ENCODE results near the gene SYMPK.
A peak's percentile ranks its signal among the peaks of the same experiment; 100 is the strongest.

Gene SYMPK

DNA sequence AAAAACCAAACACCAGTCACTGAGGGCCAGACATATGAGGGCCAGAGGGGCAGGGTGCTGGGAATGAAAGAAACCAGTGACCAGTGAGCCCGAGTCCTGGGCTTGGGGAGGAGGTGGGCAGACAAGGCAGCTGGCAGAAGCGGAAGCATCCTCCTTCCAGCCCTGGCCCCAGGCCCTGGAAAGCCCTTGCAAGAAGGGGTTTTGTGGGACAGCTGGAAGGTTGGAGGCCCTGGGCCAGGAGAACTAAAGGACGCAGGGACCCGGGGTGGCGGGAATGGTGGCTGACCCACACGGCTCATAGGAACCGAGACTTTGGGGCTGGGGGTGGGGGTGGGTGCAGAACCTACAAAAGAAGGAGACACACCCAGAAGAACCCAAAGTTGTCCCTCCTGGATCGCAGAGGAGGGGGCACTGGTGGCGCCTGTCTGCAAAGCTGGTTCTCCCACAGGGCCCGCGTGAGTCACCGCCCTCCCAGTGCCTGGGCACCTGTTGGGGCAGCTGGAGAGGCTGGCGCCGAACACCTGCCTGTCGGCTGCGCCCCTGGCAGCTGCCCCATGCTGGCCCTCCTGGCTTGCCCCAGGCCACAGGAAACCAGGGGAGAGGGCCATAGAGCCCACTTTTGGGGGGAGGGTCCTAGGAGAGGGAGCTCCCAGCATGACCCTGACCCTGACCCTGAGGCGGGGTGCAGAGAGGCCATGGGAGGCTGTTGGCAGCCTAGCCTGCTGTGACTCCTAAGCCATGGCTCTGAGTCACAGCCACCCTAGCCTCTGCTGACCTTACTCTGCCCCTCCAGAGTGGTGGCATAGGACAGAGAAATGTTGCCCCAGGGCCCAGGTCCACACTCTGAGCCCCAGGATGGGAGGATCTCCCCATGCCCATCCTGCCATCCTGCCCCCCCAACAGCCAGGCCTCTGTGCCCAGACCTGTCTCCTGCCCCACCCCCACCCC lies 81.5 kb downstream of the SYMPK start:
- no peak for DNase-seq (ENCODE audit: low read depth, low spot score)

DNA sequence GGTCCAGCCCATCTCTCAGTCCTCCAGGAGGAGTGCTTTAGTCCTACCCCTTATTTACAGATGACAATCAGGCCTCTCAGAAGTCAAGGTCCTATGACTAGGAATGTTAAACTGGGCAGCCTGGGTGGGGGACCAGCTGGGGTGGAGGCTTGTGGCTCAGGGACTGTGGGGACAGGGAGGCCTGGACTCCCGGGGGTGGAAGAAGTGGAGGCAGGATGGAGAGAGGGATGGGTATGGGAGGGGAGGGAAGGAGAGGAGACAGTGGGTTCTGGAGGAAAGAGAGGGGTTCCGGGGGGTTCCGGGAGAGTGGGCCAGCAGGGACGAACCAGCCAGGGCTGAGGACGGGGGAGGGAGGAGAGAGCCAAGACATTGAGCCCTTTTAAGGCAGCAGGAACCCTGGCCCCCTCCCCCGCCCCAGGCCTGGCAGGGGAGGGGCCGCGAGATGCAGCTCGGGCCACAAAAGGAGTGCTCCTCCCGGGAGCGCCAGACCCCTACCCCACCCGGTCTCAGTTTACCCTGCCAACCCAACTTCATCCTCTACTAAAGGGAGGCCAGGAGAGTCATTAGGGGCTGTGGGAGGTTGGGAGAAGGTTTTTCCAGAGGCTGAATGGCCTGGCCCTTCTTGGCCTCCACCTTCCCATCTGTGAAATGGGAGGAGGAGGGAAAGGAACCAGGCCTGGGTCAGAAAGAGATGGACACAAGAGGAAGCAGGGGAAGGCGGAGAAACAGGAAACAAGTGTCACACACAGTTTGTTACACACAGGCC lies 82.3 kb downstream of the SYMPK start:
- no peak for DNase-seq (ENCODE audit: low read depth, low spot score)

DNA sequence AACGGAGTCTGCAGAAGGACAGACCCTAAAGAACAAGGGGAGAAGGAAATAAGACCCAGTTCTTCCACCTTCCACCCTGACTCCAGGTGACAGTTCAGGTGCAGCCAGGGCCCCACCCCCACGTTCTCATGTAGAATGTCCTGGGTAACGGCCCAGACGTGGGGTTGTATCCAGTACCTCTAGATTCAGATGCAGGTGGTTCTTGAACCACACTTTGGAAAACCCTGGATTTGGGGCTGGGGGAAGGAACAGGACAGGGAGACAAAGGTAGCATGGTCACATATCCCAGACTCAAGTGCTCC lies 82.8 kb downstream of the SYMPK start:
- no peak for DNase-seq (ENCODE audit: low read depth, low spot score)

DNA sequence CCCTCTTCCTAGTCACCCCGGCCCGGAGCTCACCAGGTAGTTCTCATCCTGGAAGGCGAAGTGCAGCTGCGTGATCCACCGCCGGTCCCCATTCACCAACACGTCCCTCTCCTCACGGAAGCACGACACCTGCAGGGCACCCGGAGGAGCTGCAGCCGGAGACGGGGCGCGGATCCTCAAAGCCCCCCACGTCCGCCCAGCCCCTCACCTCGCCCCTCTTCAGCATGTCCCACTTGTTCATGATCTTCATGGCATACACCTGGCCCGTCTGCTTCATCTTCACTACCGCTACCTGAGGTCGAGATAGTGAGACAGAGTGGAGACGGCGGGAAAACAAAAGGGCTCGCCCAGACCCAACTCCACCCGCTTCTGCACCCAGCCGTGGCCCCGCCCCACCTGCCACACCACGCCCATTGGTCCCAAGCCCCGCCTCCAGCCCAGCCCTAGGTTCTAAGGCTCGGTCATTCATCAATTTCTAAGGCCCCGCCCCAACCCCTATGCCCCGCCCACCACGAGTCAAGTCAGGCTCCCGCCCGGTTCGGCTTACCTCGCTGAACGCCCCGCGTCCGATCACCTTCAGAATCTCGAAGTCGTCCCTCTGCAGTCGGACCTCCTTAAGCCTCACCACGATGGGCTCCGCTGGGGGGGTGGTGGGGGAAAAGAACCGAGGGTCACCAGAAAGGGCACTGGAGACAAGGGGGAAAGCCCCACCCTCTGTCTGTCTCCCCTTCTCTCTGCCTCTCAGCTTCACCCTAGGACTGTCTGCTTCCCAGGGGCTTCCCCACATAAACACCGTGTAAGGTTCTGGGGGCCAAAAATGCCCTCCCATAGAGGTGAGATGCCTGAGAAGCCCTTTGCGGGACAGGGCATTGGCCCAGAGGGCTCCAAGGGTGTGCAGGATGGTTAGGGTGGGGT lies 83.5 kb downstream of the SYMPK start:
- no peak for DNase-seq (ENCODE audit: low read depth, low spot score)

DNA sequence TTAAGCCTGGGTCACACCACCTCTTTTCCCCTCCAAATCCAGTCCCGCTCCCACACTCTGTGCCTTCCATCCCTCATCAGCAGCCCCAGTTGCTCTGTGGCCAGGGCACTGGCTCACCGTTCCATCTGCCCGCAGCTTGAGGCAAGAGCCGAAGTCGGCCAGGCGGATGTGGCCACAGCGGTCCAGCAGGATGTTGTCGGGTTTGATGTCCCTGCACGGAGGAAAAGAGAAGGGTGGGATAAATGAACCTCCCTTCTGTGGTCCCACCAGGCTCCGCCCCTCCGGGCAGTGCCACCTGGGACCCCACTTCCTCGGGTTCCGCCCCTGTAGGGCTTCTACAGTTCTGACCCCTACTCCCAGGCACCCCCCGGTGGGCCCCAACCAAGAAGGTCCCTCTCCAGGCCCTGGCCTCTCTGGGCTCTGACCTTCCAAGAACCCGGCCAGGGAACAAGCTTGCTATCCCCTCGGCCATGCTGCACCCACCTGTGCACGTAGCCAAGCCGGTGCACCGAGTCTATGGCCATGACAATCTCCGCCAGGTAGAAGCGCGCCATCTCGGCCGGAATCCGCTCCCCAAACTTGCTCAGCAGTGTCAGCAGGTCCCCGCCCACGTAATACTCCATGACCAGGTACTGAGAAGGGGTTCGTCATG lies 84.8 kb downstream of the SYMPK start:
- no peak for DNase-seq (ENCODE audit: low read depth, low spot score)

DNA sequence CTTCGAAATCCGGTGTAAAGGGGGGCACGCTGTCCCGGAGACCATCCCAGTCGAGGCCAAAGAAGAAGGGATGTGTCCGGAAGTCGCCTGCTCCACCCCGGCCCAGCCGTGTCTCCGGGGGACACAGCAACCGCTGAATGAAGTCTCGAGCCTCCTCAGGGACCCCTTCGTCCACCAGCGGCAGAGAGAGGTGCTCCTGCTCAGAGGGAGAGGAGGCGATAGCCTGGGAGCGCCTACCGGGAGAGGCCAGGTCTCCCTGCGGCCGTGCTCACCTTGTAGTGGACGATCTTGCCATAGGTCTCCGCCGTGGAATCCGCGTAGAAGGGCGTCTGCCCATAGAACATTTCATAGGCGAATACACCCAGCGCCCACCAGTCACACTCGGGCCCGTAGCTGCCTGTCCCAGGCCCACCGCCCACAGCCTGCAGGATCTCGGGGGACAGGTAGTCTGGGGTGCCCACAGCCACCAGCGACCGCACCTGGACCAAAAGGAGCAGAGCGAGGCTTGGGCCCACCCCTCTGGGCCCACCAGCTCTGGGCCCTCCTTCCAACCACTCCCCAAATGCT lies 85.5 kb downstream of the SYMPK start:
- DNase-seq (ENCODE audit: low read depth, low spot score) = no peak

DNA sequence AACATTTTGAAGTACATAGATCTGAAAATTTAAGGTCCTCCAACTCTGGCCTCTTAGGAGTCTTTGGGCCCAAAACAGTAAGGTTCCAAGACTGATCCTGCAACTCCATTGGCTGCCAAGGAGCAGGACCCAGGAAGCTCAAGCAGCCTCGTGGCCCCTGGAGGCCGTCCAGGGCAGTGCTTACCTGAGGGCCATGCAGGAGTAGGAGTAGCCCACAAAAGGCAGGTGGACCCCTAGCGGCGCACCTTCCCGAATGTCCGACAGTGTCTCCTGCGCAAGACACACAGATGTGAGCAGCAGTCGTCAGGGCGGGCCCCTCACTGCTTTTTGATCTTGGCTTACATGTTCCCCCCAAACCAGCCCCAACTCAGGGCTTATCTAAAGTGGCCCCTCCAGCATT lies 88.2 kb downstream of the SYMPK start:
- no peak for DNase-seq (ENCODE audit: low read depth, low spot score)

DNA sequence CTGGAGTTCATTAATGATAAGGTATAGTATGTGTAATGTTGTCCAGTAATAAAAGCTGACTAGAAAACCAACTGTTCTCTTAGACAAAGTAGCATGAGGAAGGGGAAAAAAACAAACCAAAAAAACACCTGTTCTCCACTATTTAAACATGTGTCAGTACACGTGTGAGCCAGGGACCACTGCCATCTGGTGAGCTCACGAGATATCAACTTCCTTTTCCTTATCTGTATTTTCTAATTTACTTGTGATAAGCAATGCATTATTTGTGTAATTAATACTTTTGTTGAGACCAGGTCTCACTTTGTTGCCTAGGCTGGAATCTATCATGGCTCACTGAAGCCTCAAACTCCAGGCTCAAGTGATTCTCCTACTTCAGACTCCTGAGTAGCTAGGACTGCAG lies 89.6 kb downstream of the SYMPK start:
- no peak for DNase-seq (ENCODE audit: low read depth, low spot score)

DNA sequence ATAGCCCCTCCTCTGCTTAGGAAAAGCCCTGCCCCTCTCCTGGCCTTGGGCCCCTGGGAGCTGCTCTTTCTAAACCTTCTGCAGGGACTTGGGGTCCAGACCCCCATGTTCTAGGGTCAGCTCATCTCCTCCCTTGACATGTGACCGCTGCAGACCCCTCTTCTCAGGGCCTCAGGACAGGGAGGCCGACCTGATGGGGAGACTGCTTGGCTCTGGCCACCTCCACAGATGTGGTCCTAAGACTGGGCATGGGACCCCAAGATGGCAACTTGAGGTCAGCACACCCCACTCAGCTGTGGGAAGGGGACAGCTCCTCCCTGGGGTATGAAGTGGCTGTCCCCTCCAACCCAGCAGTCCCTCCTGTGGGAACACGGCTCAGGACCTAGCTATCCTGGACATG lies 90.0 kb downstream of the SYMPK start:
- DNase-seq (ENCODE audit: low read depth, low spot score) = no peak

DNA sequence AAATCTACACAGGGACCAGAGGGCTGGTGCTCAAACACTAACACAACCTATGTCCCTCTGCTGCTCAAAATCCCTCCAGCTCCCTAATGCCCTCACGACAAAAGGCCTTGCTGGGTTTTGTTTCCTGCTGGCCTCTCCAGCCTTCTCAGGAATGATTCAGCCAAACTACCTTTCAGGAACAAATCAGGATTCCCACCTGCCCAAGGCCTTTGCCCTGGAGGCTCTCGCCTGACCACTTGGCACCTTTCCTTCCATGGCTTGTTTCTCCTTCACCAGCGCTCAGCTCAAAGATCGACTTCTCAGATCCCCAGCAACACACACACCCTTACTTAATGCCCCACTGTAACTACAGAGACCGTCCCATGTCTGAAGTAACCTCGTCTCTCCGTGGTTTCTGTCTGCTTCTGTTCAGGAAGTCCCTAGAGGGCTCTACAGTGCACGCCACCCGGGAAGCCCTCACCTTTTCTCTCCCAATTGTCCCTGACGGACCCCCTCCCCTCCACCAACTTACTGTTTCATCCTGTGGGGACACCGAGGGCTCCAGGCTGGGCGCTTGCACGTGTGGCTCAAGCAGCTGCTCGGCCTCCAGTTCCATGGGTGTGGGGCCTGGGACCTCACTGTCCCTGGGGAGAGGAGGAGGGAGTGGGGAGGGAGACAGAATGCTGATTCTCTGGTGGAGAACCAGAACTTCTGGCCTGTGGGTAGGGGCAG lies 90.7 kb downstream of the SYMPK start:
- no peak for DNase-seq (ENCODE audit: low read depth, low spot score)

DNA sequence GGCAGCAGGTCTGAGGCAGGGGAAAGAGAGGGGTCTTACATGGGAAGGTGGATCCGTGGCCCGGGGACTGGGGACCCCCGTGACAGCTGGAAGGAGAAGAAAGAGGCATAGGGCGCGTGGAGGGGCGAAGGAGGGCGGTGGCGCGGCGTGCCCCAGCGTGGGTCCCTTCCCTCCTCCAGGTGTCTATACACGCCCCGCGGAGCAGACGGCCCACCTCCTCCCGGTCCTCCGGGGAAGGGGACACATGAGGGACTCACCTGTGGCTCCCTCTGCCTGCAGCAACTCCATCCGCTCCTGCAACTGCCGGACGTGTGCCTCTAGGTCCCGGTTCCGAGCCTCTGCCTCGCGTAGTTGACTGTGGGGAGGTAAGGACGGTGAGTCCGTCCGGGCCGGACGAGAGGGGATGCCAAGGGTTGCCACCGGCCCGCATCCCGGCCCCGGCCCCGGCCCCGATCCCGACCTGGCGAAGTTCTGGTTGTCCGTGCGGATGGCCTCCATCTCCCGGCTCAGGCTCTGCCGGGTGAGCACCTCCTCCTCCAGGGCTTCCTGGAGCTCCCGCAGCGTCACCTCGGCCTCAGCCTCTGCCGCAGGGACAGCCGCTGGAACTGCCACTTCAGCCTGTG lies 91.5 kb downstream of the SYMPK start:
- DNase-seq (ENCODE audit: low read depth, low spot score) = no peak

DNA sequence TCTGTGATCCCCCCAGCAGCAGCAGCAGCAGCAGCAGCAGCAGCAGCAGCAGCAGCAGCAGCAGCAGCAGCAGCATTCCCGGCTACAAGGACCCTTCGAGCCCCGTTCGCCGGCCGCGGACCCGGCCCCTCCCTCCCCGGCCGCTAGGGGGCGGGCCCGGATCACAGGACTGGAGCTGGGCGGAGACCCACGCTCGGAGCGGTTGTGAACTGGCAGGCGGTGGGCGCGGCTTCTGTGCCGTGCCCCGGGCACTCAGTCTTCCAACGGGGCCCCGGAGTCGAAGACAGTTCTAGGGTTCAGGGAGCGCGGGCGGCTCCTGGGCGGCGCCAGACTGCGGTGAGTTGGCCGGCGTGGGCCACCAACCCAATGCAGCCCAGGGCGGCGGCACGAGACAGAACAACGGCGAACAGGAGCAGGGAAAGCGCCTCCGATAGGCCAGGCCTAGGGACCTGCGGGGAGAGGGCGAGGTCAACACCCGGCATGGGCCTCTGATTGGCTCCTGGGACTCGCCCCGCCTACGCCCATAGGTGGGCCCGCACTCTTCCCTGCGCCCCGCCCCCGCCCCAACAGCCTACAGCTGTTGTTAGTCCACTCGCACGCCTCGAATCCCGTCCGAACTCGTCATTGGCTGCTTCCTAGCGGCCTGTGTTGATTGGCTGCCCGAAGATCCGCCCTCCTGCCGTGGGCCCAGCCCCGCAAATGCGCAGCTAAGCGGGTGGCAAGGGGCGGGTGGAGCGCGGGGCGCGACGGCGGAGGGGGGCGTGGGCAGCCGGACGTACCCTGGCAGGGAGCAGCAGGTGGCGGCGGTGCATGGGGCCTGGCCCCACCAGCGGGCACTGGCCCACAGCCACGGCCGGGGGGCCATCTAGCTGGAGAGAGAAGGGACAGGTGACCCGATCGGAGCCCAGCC lies 92.5 kb downstream of the SYMPK start:
- DNase-seq (ENCODE audit: low read depth, low spot score) = peak; percentile 95

DNA sequence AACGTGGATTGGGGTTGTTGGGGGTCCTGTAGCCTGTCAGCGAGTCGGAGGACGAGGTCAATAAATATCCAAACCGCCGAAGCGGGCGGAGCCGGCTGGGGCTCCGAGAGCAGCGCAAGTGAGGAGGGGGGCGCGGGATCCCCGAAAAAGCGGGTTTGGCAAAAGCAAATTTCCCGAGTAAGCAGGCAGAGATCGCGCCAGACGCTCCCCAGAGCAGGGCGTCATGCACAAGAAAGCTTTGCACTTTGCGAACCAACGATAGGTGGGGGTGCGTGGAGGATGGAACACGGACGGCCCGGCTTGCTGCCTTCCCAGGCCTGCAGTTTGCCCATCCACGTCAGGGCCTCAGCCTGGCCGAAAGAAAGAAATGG lies 93.1 kb downstream of the SYMPK start:
- no peak for DNase-seq (ENCODE audit: low read depth, low spot score)

DNA sequence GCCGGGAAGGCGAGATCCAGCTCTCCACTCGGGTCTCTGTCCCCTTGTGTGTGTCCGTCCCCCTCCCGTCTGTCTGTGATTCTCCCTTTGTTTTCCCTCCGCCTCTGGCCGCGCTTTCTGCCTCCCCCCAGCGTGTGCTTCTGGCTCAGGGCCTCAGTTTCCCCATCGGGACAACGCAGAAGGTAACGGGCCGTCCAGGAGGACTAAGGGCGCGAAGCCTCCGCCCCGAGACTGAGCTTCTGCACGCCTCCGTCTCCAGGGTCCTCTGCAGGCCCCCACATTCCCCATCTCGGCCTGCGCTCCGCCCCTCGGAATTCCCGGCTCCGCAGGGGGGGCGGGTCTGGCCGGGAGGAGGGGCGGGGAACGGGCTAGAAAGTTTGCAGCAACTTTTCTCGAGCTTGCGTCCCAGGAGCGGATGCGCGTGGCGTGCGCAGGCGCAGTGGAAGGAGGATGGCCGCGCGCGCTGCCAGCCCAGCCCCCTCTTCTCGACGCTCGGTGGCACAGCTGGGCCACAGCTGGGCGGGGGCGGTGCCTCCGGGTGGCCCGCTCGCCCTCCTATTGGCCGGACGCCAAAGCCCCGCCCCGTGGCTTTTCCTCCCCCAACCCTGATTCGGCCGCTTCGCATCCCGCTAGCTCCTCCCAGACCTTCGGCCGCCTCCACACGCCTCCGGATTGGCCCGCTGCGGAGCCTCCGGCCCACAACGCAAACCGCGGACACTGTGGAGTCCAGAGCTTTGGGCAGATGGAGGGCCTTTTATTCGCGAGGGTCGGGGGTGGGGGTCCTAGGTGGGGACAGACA lies 93.8 kb downstream of the SYMPK start, which contains the start of gene SIX5:
Gene SIX5, minus strand, starts transcription at position 269 of the 799 bp plus-strand sequence. CDS start 408 bp downstream, outside the sequence.
- peak; percentile 94 for DNase-seq (ENCODE audit: low read depth, low spot score)

DNA sequence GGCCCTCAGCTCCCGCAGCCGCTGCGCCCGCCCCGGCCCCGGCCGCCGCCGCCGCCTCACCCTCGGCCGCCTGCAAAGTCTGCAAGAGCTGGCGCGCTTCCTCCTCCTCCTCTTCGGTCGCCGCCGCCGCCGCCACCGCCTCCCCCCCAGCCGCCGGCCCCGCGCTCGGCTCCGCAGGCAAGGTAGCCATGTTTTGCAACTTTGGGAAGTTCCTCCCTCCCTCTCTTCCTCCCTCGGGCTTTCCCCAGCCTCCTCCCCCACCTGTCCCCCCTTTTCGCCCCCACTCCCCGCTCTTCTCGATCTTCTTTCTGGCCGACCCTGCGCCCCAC lies 94.3 kb downstream of the SYMPK start:
- no peak for DNase-seq (ENCODE audit: low read depth, low spot score)

DNA sequence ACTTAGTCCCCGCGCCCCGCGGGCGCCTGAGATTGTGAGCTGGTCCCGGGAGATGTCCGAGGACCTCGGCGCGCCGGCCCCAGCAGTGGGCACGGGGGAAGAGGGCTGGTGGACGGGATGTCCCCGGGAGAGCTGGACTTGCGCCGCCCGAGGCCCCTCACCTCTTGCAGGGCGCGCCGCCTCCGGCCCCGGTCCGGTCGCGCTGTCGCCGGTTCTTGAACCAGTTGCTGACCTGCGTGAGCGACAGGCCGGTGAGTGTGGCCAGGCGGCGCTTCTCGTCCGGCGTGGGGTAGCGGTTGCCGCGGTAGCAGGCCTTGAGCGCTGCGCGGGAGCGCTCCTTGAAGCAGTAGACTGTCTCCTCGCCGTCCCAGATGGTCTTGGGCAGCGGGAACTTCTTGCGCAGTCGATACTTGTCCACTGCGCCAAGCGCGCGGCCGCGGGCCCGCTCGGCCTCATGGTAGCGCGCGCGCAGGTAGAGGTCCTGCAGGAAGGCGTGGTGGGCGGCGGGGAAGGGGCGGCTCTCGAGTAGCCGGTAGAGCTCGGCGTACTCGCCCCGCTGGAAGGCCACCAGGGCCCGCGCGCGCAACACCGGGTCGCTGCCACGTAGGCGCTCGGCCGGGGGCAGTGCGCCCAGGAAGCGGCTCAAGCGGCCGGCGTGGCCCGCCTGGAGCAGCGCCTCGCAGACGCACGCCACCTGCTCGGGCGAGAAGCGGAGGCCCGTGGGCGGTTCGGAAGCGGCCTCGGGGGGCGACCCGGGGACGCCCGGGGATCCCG lies 94.9 kb downstream of the SYMPK start:
- DNase-seq (ENCODE audit: low read depth, low spot score) = no peak

DNA sequence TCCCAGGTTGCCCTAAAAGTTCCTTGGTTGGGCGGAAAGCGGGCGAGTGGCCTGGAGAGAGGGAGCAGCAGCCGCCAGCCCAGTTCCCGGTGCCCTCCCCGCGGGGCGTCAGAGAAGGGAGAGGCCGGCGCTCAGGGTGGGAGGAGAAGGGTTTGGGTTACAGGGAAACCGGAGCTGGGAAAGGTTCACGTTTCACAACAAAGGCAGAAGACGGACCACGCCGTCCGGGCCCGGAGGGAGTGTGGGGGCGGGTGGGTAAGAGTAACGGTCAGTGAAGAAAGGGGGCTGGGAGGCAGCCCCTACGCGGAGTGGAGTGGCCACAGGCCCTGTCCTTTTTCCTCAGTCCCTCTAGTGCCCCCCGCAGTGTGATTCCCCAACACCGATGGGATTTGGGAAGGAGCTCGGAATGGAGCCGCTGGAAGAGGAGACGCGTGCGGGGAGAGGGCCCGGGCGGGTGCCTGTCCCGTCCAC lies 95.5 kb downstream of the SYMPK start:
- DNase-seq (ENCODE audit: low read depth, low spot score) = no peak

Measured in smooth muscle cell of the brain vasculature (primary cell).